ENCODE data around the gene MYH11.

MYH11 gene

GRCh38 chr16:15808071-15808470 is 48.8 kb downstream of the MYH11 start:
- no peak overlapping the region for H2AFZ ChIP-seq (ENCODE audit: low read length)
- H3K36me3 ChIP-seq (ENCODE audit: insufficient read depth, low read length): no peaks in the 10 kb centered on the region
- H4K20me1 ChIP-seq (ENCODE audit: insufficient read depth, low read length): no peaks in the 10 kb centered on the region
- no peaks in the 10 kb centered on the region for H3K27me3 ChIP-seq (ENCODE audit: insufficient read depth, low read length)
- no peak overlapping the region for H3K9ac ChIP-seq (ENCODE audit: low read length)
- no peaks in the 10 kb centered on the region for H3K9me2 ChIP-seq (ENCODE audit: low read depth, low read length)
- TF ChIP-seq EZH2 (IDR thresholded peaks at IDR 0.05; ENCODE audit: borderline replicate concordance, low read length) (no peak), CTCF (IDR thresholded peaks at IDR 0.05; ENCODE audit: low read length) (no peak)
- H3K79me2 ChIP-seq (ENCODE audit: insufficient read depth, low read length): no peaks in the 10 kb centered on the region
- H3K4me1 ChIP-seq (ENCODE audit: insufficient read depth, low read length, severe bottlenecking): no peaks in the 10 kb centered on the region
- H3K4me3 ChIP-seq (ENCODE audit: low read depth, low read length, poor library complexity, severe bottlenecking): no peak overlapping the region
- H3F3A ChIP-seq (ENCODE audit: insufficient read depth, low read length): no peaks in the 10 kb centered on the region
- H3K4me2 ChIP-seq (ENCODE audit: low read length): no peak overlapping the region
- H3K9me3 ChIP-seq (ENCODE audit: low read length): no peaks in the 10 kb centered on the region
- no peak overlapping the region for H3K27ac ChIP-seq (ENCODE audit: low read depth, low read length, poor library complexity, severe bottlenecking)

- no peak overlapping the region for H3K27ac ChIP-seq (ENCODE audit: low read depth, low read length, poor library complexity, severe bottlenecking)
- H3K79me2 ChIP-seq (ENCODE audit: insufficient read depth, low read length): no peaks in the 10 kb centered on the region
- no peak overlapping the region for H3K9ac ChIP-seq (ENCODE audit: low read length)
- H3K27me3 ChIP-seq (ENCODE audit: insufficient read depth, low read length): no peaks in the 10 kb centered on the region
- no peaks in the 10 kb centered on the region for H3K4me1 ChIP-seq (ENCODE audit: insufficient read depth, low read length, severe bottlenecking)
- no peak overlapping the region for H3K4me3 ChIP-seq (ENCODE audit: low read depth, low read length, poor library complexity, severe bottlenecking)
- H3F3A ChIP-seq (ENCODE audit: insufficient read depth, low read length): no peaks in the 10 kb centered on the region
- no peaks in the 10 kb centered on the region for H3K36me3 ChIP-seq (ENCODE audit: insufficient read depth, low read length)
- no peaks in the 10 kb centered on the region for H4K20me1 ChIP-seq (ENCODE audit: insufficient read depth, low read length)
- H3K9me2 ChIP-seq (ENCODE audit: low read depth, low read length): no peaks in the 10 kb centered on the region
- no peaks in the 10 kb centered on the region for H3K9me3 ChIP-seq (ENCODE audit: low read length)
- H3K4me2 ChIP-seq (ENCODE audit: low read length): no peak overlapping the region
- no peak overlapping the region for H2AFZ ChIP-seq (ENCODE audit: low read length)
- TF ChIP-seq CTCF (IDR thresholded peaks at IDR 0.05; ENCODE audit: low read length) (no peak), EZH2 (IDR thresholded peaks at IDR 0.05; ENCODE audit: borderline replicate concordance, low read length) (no peak)
These were observed 49.2 kb downstream of the MYH11 start for GRCh38 chr16:15807603-15808009.

- Histone ChIP-seq H3K9me3 (ENCODE audit: low read length) (no peaks in the 10 kb centered on the region), H3K4me3 (ENCODE audit: low read depth, low read length, poor library complexity, severe bottlenecking) (no peak overlapping the region), H3K27me3 (ENCODE audit: insufficient read depth, low read length) (no peaks in the 10 kb centered on the region), H2AFZ (ENCODE audit: low read length) (no peak overlapping the region), H3K36me3 (ENCODE audit: insufficient read depth, low read length) (no peaks in the 10 kb centered on the region), H3K9me2 (ENCODE audit: low read depth, low read length) (no peaks in the 10 kb centered on the region), H4K20me1 (ENCODE audit: insufficient read depth, low read length) (no peaks in the 10 kb centered on the region), H3K4me2 (ENCODE audit: low read length) (no peak overlapping the region), H3K9ac (ENCODE audit: low read length) (no peak overlapping the region), H3K4me1 (ENCODE audit: insufficient read depth, low read length, severe bottlenecking) (no peaks in the 10 kb centered on the region), H3K27ac (ENCODE audit: low read depth, low read length, poor library complexity, severe bottlenecking) (no peak overlapping the region), H3F3A (ENCODE audit: insufficient read depth, low read length) (no peaks in the 10 kb centered on the region), H3K79me2 (ENCODE audit: insufficient read depth, low read length) (no peaks in the 10 kb centered on the region)
- no peak for TF ChIP-seq CTCF (IDR thresholded peaks at IDR 0.05; ENCODE audit: low read length)
- no peak for TF ChIP-seq EZH2 (IDR thresholded peaks at IDR 0.05; ENCODE audit: borderline replicate concordance, low read length)
These were observed 53.2 kb downstream of the MYH11 start for GRCh38 chr16:15803618-15804017.

Measured in OCI-LY1 (cell line).